A549 (cell line): Measurements from ENCODE around the gene TCEANC2.

Experiments
- EHMT2 ChIP-seq: fragments of 200-600 bp; sonication (generic); IDR thresholded peaks from 2 replicates; pipeline ENCODE4 v1.6.1; 2016; ENCODE audit warnings: antibody characterized with exemption, low read depth, mild to moderate bottlenecking, moderate library complexity
- RAD21 ChIP-seq, 2 experiments: fragments of >200 bp in 1 of 2; sonication (Bioruptor Twin) in 1 of 2; formaldehyde crosslinking in 1 of 2; IDR thresholded peaks in 1 of 2; conservative IDR thresholded peaks in 1 of 2; 2 replicates in 1 of 2; 3 replicates in 1 of 2; pipeline ENCODE4 v1.6.1; 2012 to 2018; ENCODE audit warnings: inconsistent platforms in 1 of 2

DNA sequence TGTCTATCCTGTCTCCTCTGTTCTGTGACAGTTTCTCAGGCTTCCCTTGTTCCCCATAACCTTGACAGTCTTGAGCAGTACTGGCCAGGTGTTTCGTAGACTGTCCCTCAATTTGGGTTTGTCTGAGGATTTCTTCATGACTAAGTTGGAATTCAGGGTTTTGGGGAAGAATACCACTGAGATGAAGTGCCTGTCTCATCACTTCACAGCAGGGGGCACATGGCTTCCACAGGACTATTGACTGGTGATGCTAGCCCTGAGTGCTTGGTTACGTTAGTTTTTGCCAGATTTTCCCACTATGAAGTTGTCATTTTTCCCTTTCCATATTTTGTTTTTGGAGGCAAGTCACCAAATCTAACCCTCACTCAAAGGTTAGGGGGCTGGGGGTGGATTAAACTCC lies 53.7 kb downstream of the TCEANC2 start:
- TF ChIP-seq EHMT2, result no peak
- TF ChIP-seq RAD21 (conservative IDR thresholded peaks at IDR 0.05 in 1 of 2, IDR thresholded peaks at IDR 0.05 in 1 of 2), result no peak; a peak in 1 of 5 replicates
